OCI-LY7 (cell line): ENCODE measurements around the gene ZFP36L2.

ENCODE experiments used
- EZH2phosphoT487 ChIP-seq: fragments of 200-600 bp; sonication (generic); IDR thresholded peaks from 2 replicates; pipeline ENCODE4 v1.6.1; 2018; ENCODE audit warnings: low read depth, borderline replicate concordance, mild to moderate bottlenecking, mixed run types, antibody characterized with exemption, low read length, moderate library complexity, mixed read lengths
- TF ChIP-seq, protein P1 (sequence below): fragments of 200-600 bp; sonication (generic); conservative IDR thresholded peaks from 2 replicates; pipeline ENCODE4 v1.5.1; 2014; ENCODE audit warnings: mild to moderate bottlenecking, antibody characterized with exemption, low read length, moderate library complexity, mixed read lengths

DNA sequence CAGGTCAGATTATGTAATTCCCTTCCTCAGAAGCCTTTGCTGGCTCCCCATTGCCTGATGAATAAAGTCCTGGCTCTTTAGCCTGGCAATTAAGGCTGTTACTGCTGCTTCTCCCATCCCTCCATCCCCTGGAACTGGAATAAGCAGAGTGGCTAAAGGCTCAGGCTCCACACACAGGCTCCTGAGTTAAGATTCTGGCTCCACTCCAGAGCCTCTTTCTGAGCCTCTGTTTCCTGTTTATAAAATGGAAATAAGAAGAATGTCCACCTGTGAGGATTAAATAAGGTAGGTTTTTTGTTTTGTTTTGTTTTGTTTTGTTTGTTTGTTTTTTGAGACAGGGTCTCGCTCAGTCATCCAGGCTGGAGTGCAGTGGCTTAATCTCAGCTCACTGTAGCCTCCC, 50.0 kb downstream of the ZFP36L2 start:
- TF ChIP-seq, protein P1, sequence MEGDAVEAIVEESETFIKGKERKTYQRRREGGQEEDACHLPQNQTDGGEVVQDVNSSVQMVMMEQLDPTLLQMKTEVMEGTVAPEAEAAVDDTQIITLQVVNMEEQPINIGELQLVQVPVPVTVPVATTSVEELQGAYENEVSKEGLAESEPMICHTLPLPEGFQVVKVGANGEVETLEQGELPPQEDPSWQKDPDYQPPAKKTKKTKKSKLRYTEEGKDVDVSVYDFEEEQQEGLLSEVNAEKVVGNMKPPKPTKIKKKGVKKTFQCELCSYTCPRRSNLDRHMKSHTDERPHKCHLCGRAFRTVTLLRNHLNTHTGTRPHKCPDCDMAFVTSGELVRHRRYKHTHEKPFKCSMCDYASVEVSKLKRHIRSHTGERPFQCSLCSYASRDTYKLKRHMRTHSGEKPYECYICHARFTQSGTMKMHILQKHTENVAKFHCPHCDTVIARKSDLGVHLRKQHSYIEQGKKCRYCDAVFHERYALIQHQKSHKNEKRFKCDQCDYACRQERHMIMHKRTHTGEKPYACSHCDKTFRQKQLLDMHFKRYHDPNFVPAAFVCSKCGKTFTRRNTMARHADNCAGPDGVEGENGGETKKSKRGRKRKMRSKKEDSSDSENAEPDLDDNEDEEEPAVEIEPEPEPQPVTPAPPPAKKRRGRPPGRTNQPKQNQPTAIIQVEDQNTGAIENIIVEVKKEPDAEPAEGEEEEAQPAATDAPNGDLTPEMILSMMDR, result no peak
- TF ChIP-seq EZH2phosphoT487, result no peak
